ENCODE measurements around the gene CA10.

- TF ChIP-seq CTCF (optimal IDR thresholded peaks at IDR 0.05 in 1 of 3, IDR thresholded peaks at IDR 0.05 in 1 of 3, conservative IDR thresholded peaks at IDR 0.05 in 1 of 3; ENCODE audit: extremely low read depth in 1 of 3, insufficient read depth in 2 of 3, low read length in 3 of 3), result no peak
- no peak for TF ChIP-seq EZH2 (IDR thresholded peaks at IDR 0.05; ENCODE audit: low read length)
These were observed 356.0 kb downstream of the CA10 start for GRCh38 chr17:51802544-51802943.

Data from keratinocyte (primary cell).